Eye (tissue), 1 donor: Measurements from ENCODE around the gene ZEB2.

Experiments used
- DNase-seq: peaks from one replicate; pipeline ENCODE4 v3.0.0-alpha.2; 2015

The ZEB2 gene

GRCh38 chr2:144446136-144446535 is 73.8 kb downstream of the ZEB2 start:
- DNase-seq = no peak

GRCh38 chr2:144445196-144445595 is 74.7 kb downstream of the ZEB2 start:
- no peak for DNase-seq

GRCh38 chr2:144443837-144444817 is 75.8 kb downstream of the ZEB2 start:
- no peak for DNase-seq

GRCh38 chr2:144441711-144442141 is 78.2 kb downstream of the ZEB2 start:
- DNase-seq = no peak

DNA sequence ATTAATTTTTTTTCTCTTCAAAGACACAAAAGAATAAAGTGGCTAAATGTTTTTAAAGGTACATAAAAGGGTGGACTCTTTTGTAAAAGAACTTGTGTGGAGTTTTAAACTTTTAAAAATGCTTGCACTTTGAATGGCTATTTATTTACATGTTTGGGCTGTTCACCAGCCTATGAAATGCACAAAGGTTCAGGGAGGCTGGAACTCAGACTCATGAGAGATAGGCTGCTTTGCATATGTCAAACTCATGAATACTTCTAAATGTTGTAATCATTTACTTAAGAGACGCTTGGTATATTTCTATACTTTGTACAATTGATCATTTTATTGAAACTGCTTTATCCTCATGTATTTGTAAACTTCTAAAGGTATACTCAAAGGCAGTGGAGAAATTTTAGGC is 79.9 kb downstream of the ZEB2 start:
- no peak for DNase-seq

GRCh38 chr2:144438801-144439631 is 80.9 kb downstream of the ZEB2 start:
- DNase-seq = peak; percentile 85

GRCh38 chr2:144437636-144438035 is 82.3 kb downstream of the ZEB2 start:
- no peak for DNase-seq

GRCh38 chr2:144434425-144435222 is 85.3 kb downstream of the ZEB2 start:
- no peak for DNase-seq

GRCh38 chr2:144432921-144433320 is 87.0 kb downstream of the ZEB2 start:
- no peak for DNase-seq

DNA sequence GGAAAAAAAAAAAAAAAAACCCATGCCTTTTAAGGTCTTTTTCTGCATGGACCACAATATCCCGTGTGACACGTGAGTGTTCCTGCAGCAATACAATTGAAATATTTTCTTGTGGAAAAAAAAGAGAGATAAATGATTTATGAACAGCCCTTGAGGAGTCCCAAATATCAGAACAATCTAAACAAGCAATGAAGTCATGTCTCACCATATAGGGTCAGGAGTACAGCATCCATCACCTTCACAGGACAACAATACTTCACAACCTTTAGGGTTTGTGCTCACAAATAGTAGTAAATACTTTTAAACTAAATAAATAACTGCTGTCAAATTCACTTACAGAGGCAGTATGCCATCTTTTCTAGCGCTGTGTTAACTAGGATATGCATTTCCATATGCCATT is 87.9 kb downstream of the ZEB2 start:
- no peak for DNase-seq

DNA sequence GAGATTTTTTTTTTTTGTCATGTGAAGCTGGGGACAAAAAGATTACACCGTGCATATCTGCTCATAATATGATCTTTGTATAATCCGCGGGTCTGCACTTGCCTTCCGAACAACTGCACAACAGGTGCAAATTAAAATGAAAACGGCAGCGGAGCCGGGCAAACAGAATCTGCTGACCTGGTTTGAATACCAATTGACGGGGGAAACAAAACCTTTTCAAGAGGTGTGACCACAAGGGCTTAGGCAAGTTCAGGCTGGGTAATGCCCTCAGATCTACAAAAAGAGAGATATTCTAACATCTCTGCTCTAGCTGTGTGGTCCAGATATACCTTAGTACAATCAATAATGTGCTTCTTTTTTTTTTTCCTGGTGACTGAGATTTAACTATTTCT is 88.5 kb downstream of the ZEB2 start:
- DNase-seq = peak; percentile 62

- DNase-seq = peak; percentile 52
These were observed 89.1 kb downstream of the ZEB2 start for GRCh38 chr2:144430722-144431391.

DNA sequence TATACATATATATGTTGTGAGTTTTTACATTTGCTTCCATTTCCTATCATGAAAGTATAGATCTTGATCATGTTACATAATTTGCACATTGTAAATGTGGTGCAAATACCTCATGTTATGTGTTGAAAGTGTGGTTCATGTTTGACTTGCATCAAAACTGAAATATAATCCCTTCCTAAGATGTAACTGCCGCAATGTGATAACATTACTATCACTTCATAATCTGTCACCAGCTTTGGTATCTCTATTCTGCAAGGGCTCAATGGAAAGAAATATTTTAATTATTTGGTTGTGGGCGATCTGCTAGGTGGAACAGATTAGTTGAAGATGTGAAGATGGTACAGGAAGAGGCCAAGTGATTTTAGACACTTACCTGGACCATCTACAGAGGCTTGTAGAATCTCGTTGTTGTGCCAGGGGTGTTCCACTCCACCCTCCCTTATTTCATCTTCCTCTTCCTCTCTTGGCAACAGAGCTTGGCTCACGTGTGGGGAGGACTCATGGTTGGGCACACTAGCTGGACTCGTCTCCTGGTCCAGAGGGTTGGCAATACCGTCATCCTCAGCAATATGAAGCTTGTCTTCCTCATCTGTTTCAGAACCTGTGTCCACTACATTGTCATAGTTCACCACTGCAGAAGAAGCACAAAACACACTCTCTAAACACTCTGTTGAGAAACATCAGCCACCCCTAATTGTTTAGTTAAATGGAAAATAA is 90.4 kb downstream of the ZEB2 start:
- no peak for DNase-seq

- no peak for DNase-seq
These were observed 92.9 kb downstream of the ZEB2 start for GRCh38 chr2:144426981-144427479.

- no peak for DNase-seq
These were observed 93.6 kb downstream of the ZEB2 start for GRCh38 chr2:144426355-144426754.

DNA sequence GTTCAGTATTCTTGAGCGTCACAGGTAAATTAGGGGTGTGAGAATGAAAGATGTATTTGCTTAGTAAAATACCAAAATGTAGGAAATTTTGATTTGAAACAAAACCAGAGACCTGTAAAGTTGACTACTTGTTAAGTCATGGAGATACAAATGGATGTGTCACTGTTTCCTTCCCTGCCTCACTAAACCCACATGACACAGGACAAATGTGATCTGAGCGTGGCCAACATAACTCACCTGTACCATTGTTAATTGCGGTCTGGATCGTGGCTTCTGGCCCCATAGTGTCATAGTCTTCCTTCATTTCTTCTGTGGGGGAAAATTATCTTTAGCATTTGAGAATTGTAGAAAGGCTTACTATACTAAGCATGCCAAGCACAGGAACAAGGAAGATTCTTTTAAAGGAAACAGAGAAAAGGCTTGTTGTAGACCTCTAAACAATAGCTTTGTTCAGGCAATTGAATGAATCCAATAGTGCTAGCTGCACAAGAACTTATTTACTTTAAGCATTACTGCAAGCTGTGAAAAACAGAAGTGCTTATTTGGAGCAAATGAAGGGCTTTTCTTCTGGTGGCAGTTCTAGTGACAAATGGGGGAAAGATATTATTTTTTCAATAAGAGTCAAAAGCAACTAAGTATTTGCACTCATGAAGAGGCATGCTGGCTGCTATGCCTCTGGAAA is 95.2 kb downstream of the ZEB2 start:
- DNase-seq = no peak

- DNase-seq = no peak
These were observed 98.1 kb downstream of the ZEB2 start for GRCh38 chr2:144421606-144422510.

GRCh38 chr2:144419218-144419617 is 100.7 kb downstream of the ZEB2 start:
- no peak for DNase-seq

- no peak for DNase-seq
These were observed 104.5 kb downstream of the ZEB2 start for GRCh38 chr2:144415386-144415785.
